ENCODE measurements around the gene PKP3.
"Not testable (repeated sequence)": the region's sequence is repeated elsewhere in the genome, so short reads cannot be mapped to it uniquely, and the experiment has no call there.

Gene PKP3

GRCh38 chr11:394034-394857 is at the start of gene PKP3:
TSS of gene PKP3 (plus strand) at chr11:394209. CDS start at chr11:394293, 84 bp downstream.
- TF ChIP-seq CTCF (IDR thresholded peaks at IDR 0.05; ENCODE audit: low read depth, low read length): no peak
- in situ Hi-C loops (cut with HindIII; ENCODE audit: low sequenced_read_pairs): no loop called here
- peak; percentile 48 for DNase-seq (ENCODE audit: low read depth, low spot score)
- H3K4me3 ChIP-seq (ENCODE audit: low read depth, low read length): no peak within 1 kb of the TSS

GRCh38 chr11:344836-345578 is 49.0 kb upstream of the PKP3 start:
- in situ Hi-C loops (cut with HindIII; ENCODE audit: low sequenced_read_pairs): no loop called here
- TF ChIP-seq CTCF (IDR thresholded peaks at IDR 0.05; ENCODE audit: low read depth, low read length): no peak
- no peak overlapping the region for H3K4me3 ChIP-seq (ENCODE audit: low read depth, low read length)
- no peak for DNase-seq (ENCODE audit: low read depth, low spot score)

GRCh38 chr11:346529-346928 is 47.5 kb upstream of the PKP3 start:
- no peak for DNase-seq (ENCODE audit: low read depth, low spot score)
- TF ChIP-seq CTCF (IDR thresholded peaks at IDR 0.05; ENCODE audit: low read depth, low read length): no peak
- in situ Hi-C loops (cut with HindIII; ENCODE audit: low sequenced_read_pairs): no loop called here
- H3K4me3 ChIP-seq (ENCODE audit: low read depth, low read length): no peak overlapping the region

- DNase-seq (ENCODE audit: low read depth, low spot score); H3K4me3 ChIP-seq (ENCODE audit: low read depth, low read length); in situ Hi-C loops (cut with HindIII; ENCODE audit: low sequenced_read_pairs): not testable (repeated sequence)
Measured at GRCh38 chr11:349270-349954, 44.6 kb upstream of the PKP3 start.

GRCh38 chr11:350033-350722 is 43.8 kb upstream of the PKP3 start:
- in situ Hi-C loops (cut with HindIII; ENCODE audit: low sequenced_read_pairs); H3K4me3 ChIP-seq (ENCODE audit: low read depth, low read length); DNase-seq (ENCODE audit: low read depth, low spot score): not testable (repeated sequence)

GRCh38 chr11:350723-351255 is 43.2 kb upstream of the PKP3 start:
- H3K4me3 ChIP-seq (ENCODE audit: low read depth, low read length): no peak overlapping the region
- no peak for TF ChIP-seq CTCF (IDR thresholded peaks at IDR 0.05; ENCODE audit: low read depth, low read length)
- in situ Hi-C loops (cut with HindIII; ENCODE audit: low sequenced_read_pairs): no loop called here
- DNase-seq (ENCODE audit: low read depth, low spot score): no peak

- in situ Hi-C loops (cut with HindIII; ENCODE audit: low sequenced_read_pairs): no loop called here
- no peak for TF ChIP-seq CTCF (IDR thresholded peaks at IDR 0.05; ENCODE audit: low read depth, low read length)
- no peak overlapping the region for H3K4me3 ChIP-seq (ENCODE audit: low read depth, low read length)
- no peak for DNase-seq (ENCODE audit: low read depth, low spot score)
Measured at GRCh38 chr11:351411-351810, 42.6 kb upstream of the PKP3 start.

All from astrocyte of the spinal cord (primary cell).